Trophoblast cell (in vitro differentiated cells and primary cell): Measurements from ENCODE around the gene SLAMF1.
A peak's percentile ranks its signal among the peaks of the same experiment; 100 is the strongest.

ENCODE experiments used
- DNase-seq, 2 donors: peaks; one replicate each; pipeline ENCODE4 v3.0.0-alpha.2; 2016
- H2AFZ ChIP-seq: 2 replicates; pipeline ENCODE4 v1.6.1; 2013; ENCODE audit warnings: low read length, moderate library complexity, mild to moderate bottlenecking; ENCODE audit not compliant: insufficient read depth, poor library complexity
- H2AK5ac ChIP-seq: 2 replicates; pipeline ENCODE4 v1.6.1; 2013; ENCODE audit warnings: mild to moderate bottlenecking, low read length
- H2BK120ac ChIP-seq: 2 replicates; pipeline ENCODE4 v1.6.1; 2013; ENCODE audit warnings: low read length, mild to moderate bottlenecking, moderate library complexity; ENCODE audit not compliant: insufficient read depth, poor library complexity
- H2BK12ac ChIP-seq: 2 replicates; pipeline ENCODE4 v1.6.1; 2013; ENCODE audit warnings: mild to moderate bottlenecking, low read length, moderate library complexity
- H2BK5ac ChIP-seq: 2 replicates; pipeline ENCODE4 v1.6.1; 2013; ENCODE audit warnings: low read length, low read depth, moderate library complexity, mild to moderate bottlenecking; ENCODE audit not compliant: poor library complexity
- H3K14ac ChIP-seq: 2 replicates; pipeline ENCODE4 v1.6.1; 2013; ENCODE audit warnings: mild to moderate bottlenecking, low read length
- H3K18ac ChIP-seq: 2 replicates; pipeline ENCODE4 v1.6.1; 2013; ENCODE audit warnings: mild to moderate bottlenecking, low read length
- H3K23ac ChIP-seq: 2 replicates; pipeline ENCODE4 v1.6.1; 2013; ENCODE audit warnings: low read length
- H3K27ac ChIP-seq: 2 replicates; pipeline ENCODE4 v1.5.1; 2013; ENCODE audit warnings: low read depth, mild to moderate bottlenecking, inconsistent platforms, low read length, moderate library complexity
- H3K27me3 ChIP-seq: 2 replicates; pipeline ENCODE4 v1.6.1; 2013; ENCODE audit warnings: inconsistent platforms, mild to moderate bottlenecking, low read length, moderate library complexity; ENCODE audit not compliant: insufficient read depth
- H3K36me3 ChIP-seq, 2 experiments: 1 replicate in 1 of 2; 2 replicates in 1 of 2; pipeline ENCODE4 v1.6.1; 2013; ENCODE audit warnings: low read length in 2 of 2, mild to moderate bottlenecking in 2 of 2, moderate library complexity in 1 of 2; ENCODE audit not compliant: insufficient read depth in 2 of 2, control insufficient read depth in 1 of 2
- H3K4ac ChIP-seq: 2 replicates; pipeline ENCODE4 v1.6.1; 2013; ENCODE audit warnings: low read depth, mild to moderate bottlenecking, low read length, moderate library complexity
- H3K4me1 ChIP-seq, 2 experiments: 1 replicate in 1 of 2; 2 replicates in 1 of 2; pipeline ENCODE4 v1.6.1; 2013; ENCODE audit warnings: low read length in 2 of 2, mild to moderate bottlenecking in 2 of 2, moderate library complexity in 1 of 2; ENCODE audit not compliant: insufficient read depth in 2 of 2, control insufficient read depth in 1 of 2
- H3K4me2 ChIP-seq: 2 replicates; pipeline ENCODE4 v1.6.1; 2013; ENCODE audit warnings: inconsistent platforms, mild to moderate bottlenecking, low read length, moderate library complexity
- H3K4me3 ChIP-seq: 2 replicates; pipeline ENCODE4 v1.5.1; 2013; ENCODE audit warnings: mild to moderate bottlenecking, low read depth, low read length, inconsistent platforms
- H3K79me1 ChIP-seq: one replicate; pipeline ENCODE4 v1.6.1; 2013; ENCODE audit warnings: low read length
- H3K79me2 ChIP-seq: 2 replicates; pipeline ENCODE4 v1.6.1; 2013; ENCODE audit warnings: low read length, mild to moderate bottlenecking; ENCODE audit not compliant: control insufficient read depth, insufficient read depth, poor library complexity
- H3K9ac ChIP-seq: 2 replicates; pipeline ENCODE4 v1.6.1; 2013; ENCODE audit warnings: mild to moderate bottlenecking, low read length
- H3K9me3 ChIP-seq: 2 replicates; pipeline ENCODE4 v1.6.1; 2013; ENCODE audit warnings: low read depth, mild to moderate bottlenecking, control low read depth, inconsistent platforms, low read length; ENCODE audit not compliant: insufficient read depth
- H4K12ac ChIP-seq: 2 replicates; pipeline ENCODE4 v1.6.1; 2013; ENCODE audit warnings: low read depth, mild to moderate bottlenecking, low read length, moderate library complexity
- H4K8ac ChIP-seq: 2 replicates; pipeline ENCODE4 v1.6.1; 2013; ENCODE audit warnings: low read depth, mild to moderate bottlenecking, low read length, moderate library complexity
- H4K91ac ChIP-seq: one replicate; pipeline ENCODE4 v1.6.1; 2013; ENCODE audit warnings: low read depth, mild to moderate bottlenecking, low read length, moderate library complexity
- WGBS: extraction: QIAGEN DNeasy Blood & Tissue Kit; methylation state at CpG from one replicate; pipeline ENCODE4 v1.1.7; 2013; ENCODE audit warnings: missing lambda C conversion rate; ENCODE audit not compliant: insufficient read length, insufficient coverage; ENCODE audit errors: extremely low coverage; 5-methylcytosine and 5-hydroxymethylcytosine counted together

Gene SLAMF1

DNA sequence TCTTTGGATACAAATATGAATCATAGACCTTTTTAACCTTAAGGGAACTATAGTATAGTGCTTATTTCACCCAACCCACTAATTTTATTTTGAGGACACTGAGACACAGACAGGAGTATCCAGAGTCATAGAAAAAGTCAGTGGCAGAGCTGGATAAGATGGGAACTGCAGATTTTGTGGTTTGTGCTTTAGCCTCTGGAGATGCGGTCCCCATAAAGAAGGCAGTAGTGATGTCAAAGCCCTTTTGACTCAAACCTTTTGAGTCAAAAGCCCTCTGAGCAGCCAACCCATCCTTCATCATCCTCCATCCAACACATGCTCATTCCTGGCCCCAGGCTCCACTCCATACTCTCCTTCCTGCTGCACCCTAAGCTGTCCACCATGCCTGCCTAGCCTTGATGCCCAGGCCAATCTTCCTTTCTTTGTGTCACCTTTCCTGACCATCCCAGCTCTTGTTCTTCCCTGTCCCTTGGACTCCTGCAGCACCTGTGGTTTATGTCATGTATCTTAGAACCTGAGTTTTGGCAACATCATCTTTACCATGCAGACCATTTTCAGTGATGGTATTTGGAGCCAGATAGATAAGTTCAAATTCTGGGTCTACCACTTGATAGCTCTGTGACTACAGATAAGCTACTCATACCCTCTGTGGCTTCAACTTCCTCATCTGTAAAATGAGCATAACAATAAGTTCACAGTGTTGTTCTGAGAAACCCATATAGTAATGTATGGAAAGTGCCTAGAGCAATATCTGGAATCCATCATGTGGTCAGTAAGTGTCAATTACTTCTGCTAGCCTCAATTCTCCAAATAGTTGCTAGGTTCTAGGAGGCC, 20.1 kb downstream of the SLAMF1 start:
- H3K4me1 ChIP-seq, result peaks cover 12 to 20% of the 10 kb centered on the region in 2 experiments
- no peak overlapping the region for H3K23ac ChIP-seq
- H4K91ac ChIP-seq, result no peak overlapping the region
- no peak overlapping the region for H4K12ac ChIP-seq
- no peak overlapping the region for H2AFZ ChIP-seq
- no peak for DNase-seq
- no peak overlapping the region for H3K14ac ChIP-seq
- H3K9me3 ChIP-seq, result peaks cover 2% of the 10 kb centered on the region
- no peak overlapping the region for H3K4me3 ChIP-seq
- no peak overlapping the region for H3K9ac ChIP-seq
- H2BK120ac ChIP-seq, result no peak overlapping the region
- H2AK5ac ChIP-seq, result peak overlapping the region; percentile 57
- H3K4ac ChIP-seq, result no peak overlapping the region
- H3K79me2 ChIP-seq, result no peaks in the 10 kb centered on the region
- no peak overlapping the region for H3K4me2 ChIP-seq
- H3K36me3 ChIP-seq, result no peaks in the 10 kb centered on the region
- H2BK5ac ChIP-seq, result no peak overlapping the region
- H3K18ac ChIP-seq, result peak overlapping the region; percentile 80
- H2BK12ac ChIP-seq, result peak overlapping the region; percentile 5
- peaks cover 11% of the 10 kb centered on the region for H3K79me1 ChIP-seq
- WGBS, result no CpG with 5 or more reads among the region's 1 CpG
- no peak overlapping the region for H3K27ac ChIP-seq
- no peak overlapping the region for H4K8ac ChIP-seq
- no peaks in the 10 kb centered on the region for H3K27me3 ChIP-seq

DNA sequence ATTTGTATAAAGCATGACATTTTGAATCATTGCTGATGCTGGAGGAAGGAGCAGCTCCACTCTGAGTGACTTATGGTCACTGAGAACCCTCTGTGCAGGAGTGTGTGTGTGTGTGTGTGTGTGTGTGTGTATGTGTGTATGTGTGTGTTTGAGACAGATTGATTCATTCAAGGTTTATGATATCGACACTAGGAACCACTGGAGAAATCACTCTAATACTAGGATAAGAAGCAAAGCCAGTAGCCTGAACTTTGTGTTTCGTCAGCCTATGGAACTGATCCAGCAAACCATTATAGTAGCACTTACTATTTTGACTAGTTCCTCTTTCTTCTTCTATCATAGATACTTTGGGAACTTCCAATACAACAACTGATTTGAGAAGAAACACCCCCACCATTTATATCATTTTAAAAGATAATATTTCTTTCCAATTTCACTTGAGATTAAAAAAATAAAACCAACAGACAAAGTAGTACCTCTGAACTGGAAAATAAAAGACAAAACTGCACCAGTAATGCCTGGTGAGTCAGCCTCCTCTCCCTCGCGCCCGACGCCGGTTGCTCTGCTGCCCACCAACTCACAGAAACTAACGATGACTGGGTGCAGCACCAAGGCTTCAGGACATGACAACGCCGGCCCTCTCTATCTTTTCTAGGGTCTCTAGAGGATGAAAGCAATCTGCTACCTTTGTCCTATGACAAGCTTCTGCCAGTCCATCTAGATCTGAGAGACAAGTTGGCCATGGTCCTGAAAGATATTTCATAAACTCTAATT, 20.9 kb downstream of the SLAMF1 start:
- Histone ChIP-seq H2BK5ac (no peak overlapping the region), H4K91ac (no peak overlapping the region), H3K36me3 (no peaks in the 10 kb centered on the region), H2AFZ (no peak overlapping the region), H3K4me2 (no peak overlapping the region), H3K4me1 (peaks cover 12 to 23% of the 10 kb centered on the region in 2 experiments), H3K27me3 (no peaks in the 10 kb centered on the region), H3K4ac (no peak overlapping the region), H3K4me3 (no peak overlapping the region), H3K14ac (no peak overlapping the region), H3K18ac (no peak overlapping the region), H2AK5ac (no peak overlapping the region), H2BK12ac (no peak overlapping the region), H2BK120ac (no peak overlapping the region), H3K27ac (no peak overlapping the region), H3K9ac (no peak overlapping the region), H3K79me2 (no peaks in the 10 kb centered on the region), H3K79me1 (peaks cover 11% of the 10 kb centered on the region), H3K23ac (no peak overlapping the region), H4K8ac (no peak overlapping the region), H3K9me3 (peaks cover 2% of the 10 kb centered on the region), H4K12ac (no peak overlapping the region)
- no CpG with 5 or more reads among the region's 10 CpGs for WGBS
- DNase-seq, result no peak

DNA sequence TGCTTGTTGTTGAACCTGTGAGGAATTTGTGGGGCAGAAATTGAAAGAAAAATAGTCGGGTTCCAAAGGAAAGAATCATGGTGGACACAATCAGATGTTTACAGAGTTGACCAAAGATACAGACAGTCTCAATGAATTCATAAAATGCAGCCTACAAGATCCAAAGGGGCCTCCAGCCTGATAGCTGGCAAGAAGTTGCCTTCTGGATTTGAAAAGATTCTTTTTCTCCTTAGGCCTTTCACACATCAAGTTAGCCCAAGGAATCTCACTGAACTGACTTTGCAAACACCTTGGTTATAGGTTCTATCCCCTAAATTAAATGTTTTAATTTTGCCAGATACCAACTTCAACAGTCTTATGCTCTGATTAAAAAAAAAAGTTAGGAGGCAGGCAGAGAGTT, 21.5 kb downstream of the SLAMF1 start:
- Histone ChIP-seq H3K9me3 (peaks cover 2% of the 10 kb centered on the region), H3K27ac (no peak overlapping the region), H3K9ac (no peak overlapping the region), H2BK120ac (no peak overlapping the region), H2BK5ac (no peak overlapping the region), H3K14ac (no peak overlapping the region), H3K79me1 (peaks cover 11% of the 10 kb centered on the region), H3K4me2 (no peak overlapping the region), H4K12ac (no peak overlapping the region), H3K27me3 (no peaks in the 10 kb centered on the region), H4K91ac (no peak overlapping the region), H3K36me3 (no peaks in the 10 kb centered on the region), H3K18ac (no peak overlapping the region), H3K4me1 (peaks cover 12 to 20% of the 10 kb centered on the region in 2 experiments), H3K23ac (no peak overlapping the region), H3K4me3 (no peak overlapping the region), H2AK5ac (no peak overlapping the region), H3K4ac (no peak overlapping the region), H4K8ac (no peak overlapping the region), H2BK12ac (no peak overlapping the region), H3K79me2 (no peaks in the 10 kb centered on the region), H2AFZ (no peak overlapping the region)
- no peak for DNase-seq
- no CpG with 5 or more reads among the region's 1 CpG for WGBS

- H2AK5ac ChIP-seq, result no peak overlapping the region
- peaks cover 10 to 15% of the 10 kb centered on the region in 2 experiments for H3K4me1 ChIP-seq
- H3K14ac ChIP-seq, result no peak overlapping the region
- H2BK120ac ChIP-seq, result no peak overlapping the region
- no peak overlapping the region for H2BK5ac ChIP-seq
- no peak overlapping the region for H4K12ac ChIP-seq
- H3K4ac ChIP-seq, result no peak overlapping the region
- H2BK12ac ChIP-seq, result no peak overlapping the region
- no peak overlapping the region for H3K4me3 ChIP-seq
- no peak overlapping the region for H4K91ac ChIP-seq
- no peak overlapping the region for H2AFZ ChIP-seq
- H3K36me3 ChIP-seq, result no peaks in the 10 kb centered on the region
- no peak overlapping the region for H3K18ac ChIP-seq
- H3K79me1 ChIP-seq, result peaks cover 9% of the 10 kb centered on the region
- H3K23ac ChIP-seq, result no peak overlapping the region
- WGBS, result no CpG with 5 or more reads among the region's 3 CpGs
- H3K27me3 ChIP-seq, result no peaks in the 10 kb centered on the region
- no peak overlapping the region for H4K8ac ChIP-seq
- no peak overlapping the region for H3K27ac ChIP-seq
- no peak overlapping the region for H3K9ac ChIP-seq
- DNase-seq, result no peak
- no peaks in the 10 kb centered on the region for H3K79me2 ChIP-seq
- peaks cover 2% of the 10 kb centered on the region for H3K9me3 ChIP-seq
- H3K4me2 ChIP-seq, result no peak overlapping the region
Measured at GRCh38 chr1:160624464-160624863, 22.4 kb downstream of the SLAMF1 start.
